Muscle of leg (tissue), 11 donors: ENCODE results near the gene CIB4. TPM values are rescaled to one million over a fixed set of nuclear protein-coding genes. Genes with fewer than 3 reads are reported as not detected.

ENCODE experiments used
- DNase-seq: peaks from one replicate; pipeline ENCODE4 v3.0.0; 2013
- H3K27ac ChIP-seq: one replicate; pipeline ENCODE4 v1.5.1; 2013; ENCODE audit warnings: mild to moderate bottlenecking, low read length, control low read depth
- H3K27me3 ChIP-seq: one replicate; pipeline ENCODE4 v1.6.1; 2013; ENCODE audit warnings: low read length; ENCODE audit not compliant: control insufficient read depth, insufficient read depth
- H3K36me3 ChIP-seq: one replicate; pipeline ENCODE4 v1.6.1; 2013; ENCODE audit warnings: low read length; ENCODE audit not compliant: control insufficient read depth, insufficient read depth
- H3K4me1 ChIP-seq: one replicate; pipeline ENCODE4 v1.6.1; 2013; ENCODE audit warnings: low read length; ENCODE audit not compliant: control insufficient read depth, insufficient read depth
- H3K4me3 ChIP-seq: one replicate; pipeline ENCODE4 v1.5.1; 2013; ENCODE audit warnings: low read length, control low read depth
- H3K9me3 ChIP-seq: replicated peaks from 2 replicates; pipeline ENCODE4 v1.6.1; 2013; ENCODE audit warnings: low read depth, low read length; ENCODE audit not compliant: control insufficient read depth
- WGBS: methylation state at CpG from one replicate; pipeline ENCODE4 v1.1.5; 2013; ENCODE audit warnings: missing lambda C conversion rate; ENCODE audit not compliant: insufficient coverage; 5-methylcytosine and 5-hydroxymethylcytosine counted together
- polyA plus RNA-seq, 8 donors: library from polyadenylated mRNA; unstranded; fragments of 120-200 nt; gene quantifications; one replicate each; pipeline versions ENCODE4 v1.2.1 to v1.2.3, GENCODE V29; 2013; ENCODE audit warnings: inconsistent platforms in 1 of 8, low replicate concordance in 1 of 8; ENCODE audit not compliant: insufficient read length in 8 of 8, insufficient read depth in 1 of 8
- total RNA-seq: library from RNA; stranded (reverse); fragments of 120-200 nt; gene quantifications from one replicate; pipeline ENCODE4 v1.2.4, GENCODE V29; 2013

CIB4 gene
- total and polyA plus RNA-seq, 9 donors: not detected

- Histone ChIP-seq H3K27me3 (peaks cover 30% of the 10 kb centered on the region), H3K9me3 (no peaks in the 10 kb centered on the region), H3K36me3 (no peaks in the 10 kb centered on the region), H3K27ac (no peak overlapping the region), H3K4me1 (no peaks in the 10 kb centered on the region), H3K4me3 (no peak overlapping the region)
- no peak for DNase-seq
- WGBS: 85% methylated on average over 8 of the region's 12 CpGs
Observed at GRCh38 chr2:26591619-26592505, 49.3 kb downstream of the CIB4 start.

GRCh38 chr2:26590980-26591618 lies 50.1 kb downstream of the CIB4 start:
- Histone ChIP-seq H3K27ac (no peak overlapping the region), H3K4me1 (no peaks in the 10 kb centered on the region), H3K36me3 (no peaks in the 10 kb centered on the region), H3K27me3 (peaks cover 31% of the 10 kb centered on the region), H3K4me3 (no peak overlapping the region), H3K9me3 (no peaks in the 10 kb centered on the region)
- 74% methylated on average over 4 of the region's 11 CpGs for WGBS
- DNase-seq: no peak

- Histone ChIP-seq H3K27me3 (peaks cover 37% of the 10 kb centered on the region), H3K4me1 (no peaks in the 10 kb centered on the region), H3K36me3 (no peaks in the 10 kb centered on the region), H3K4me3 (no peak overlapping the region), H3K27ac (no peak overlapping the region), H3K9me3 (no peaks in the 10 kb centered on the region)
- WGBS: 51% methylated on average over 6 of the region's 6 CpGs
- no peak for DNase-seq
Observed at GRCh38 chr2:26590508-26590907, 50.7 kb downstream of the CIB4 start.

- no peaks in the 10 kb centered on the region for H3K36me3 ChIP-seq
- H3K27me3 ChIP-seq: peaks cover 44% of the 10 kb centered on the region
- H3K9me3 ChIP-seq: no peaks in the 10 kb centered on the region
- WGBS: 87% methylated on average over 2 of the region's 6 CpGs
- no peak for DNase-seq
- H3K4me1 ChIP-seq: no peaks in the 10 kb centered on the region
- H3K4me3 ChIP-seq: no peak overlapping the region
- H3K27ac ChIP-seq: no peak overlapping the region
Observed at GRCh38 chr2:26588576-26588975, 52.6 kb downstream of the CIB4 start.

- Histone ChIP-seq H3K4me1 (no peaks in the 10 kb centered on the region), H3K27me3 (peaks cover 49% of the 10 kb centered on the region), H3K36me3 (no peaks in the 10 kb centered on the region), H3K9me3 (no peaks in the 10 kb centered on the region), H3K4me3 (no peak overlapping the region), H3K27ac (no peak overlapping the region)
- DNase-seq: no peak
- WGBS: 50% methylated on average over 4 of the region's 5 CpGs
Observed at GRCh38 chr2:26587994-26588393, 53.2 kb downstream of the CIB4 start.

GRCh38 chr2:26585966-26586365 lies 55.2 kb downstream of the CIB4 start:
- Histone ChIP-seq H3K27ac (no peak overlapping the region), H3K36me3 (no peaks in the 10 kb centered on the region), H3K27me3 (peaks cover 47% of the 10 kb centered on the region), H3K9me3 (no peaks in the 10 kb centered on the region), H3K4me1 (no peaks in the 10 kb centered on the region), H3K4me3 (no peak overlapping the region)
- WGBS: 51% methylated on average over 10 of the region's 10 CpGs
- no peak for DNase-seq

GRCh38 chr2:26585100-26585499 lies 56.1 kb downstream of the CIB4 start:
- DNase-seq: no peak
- Histone ChIP-seq H3K27ac (no peak overlapping the region), H3K4me1 (no peaks in the 10 kb centered on the region), H3K9me3 (no peaks in the 10 kb centered on the region), H3K27me3 (peaks cover 42% of the 10 kb centered on the region), H3K36me3 (no peaks in the 10 kb centered on the region), H3K4me3 (no peak overlapping the region)
- 85% methylated on average over 6 of the region's 8 CpGs for WGBS

GRCh38 chr2:26584656-26585055 lies 56.5 kb downstream of the CIB4 start:
- DNase-seq: no peak
- Histone ChIP-seq H3K27ac (no peak overlapping the region), H3K4me3 (no peak overlapping the region), H3K36me3 (no peaks in the 10 kb centered on the region), H3K9me3 (no peaks in the 10 kb centered on the region), H3K27me3 (peaks cover 42% of the 10 kb centered on the region), H3K4me1 (no peaks in the 10 kb centered on the region)
- 63% methylated on average over 10 of the region's 11 CpGs for WGBS

- Histone ChIP-seq H3K4me3 (no peak overlapping the region), H3K27ac (no peak overlapping the region), H3K9me3 (no peaks in the 10 kb centered on the region), H3K36me3 (no peaks in the 10 kb centered on the region), H3K27me3 (peaks cover 42% of the 10 kb centered on the region), H3K4me1 (no peaks in the 10 kb centered on the region)
- no peak for DNase-seq
- WGBS: 62% methylated on average over 1 of the region's 4 CpGs
Observed at GRCh38 chr2:26584191-26584590, 57.0 kb downstream of the CIB4 start.

GRCh38 chr2:26583381-26583911 lies 57.7 kb downstream of the CIB4 start:
- Histone ChIP-seq H3K4me1 (no peaks in the 10 kb centered on the region), H3K27me3 (peaks cover 42% of the 10 kb centered on the region), H3K9me3 (no peaks in the 10 kb centered on the region), H3K36me3 (no peaks in the 10 kb centered on the region), H3K4me3 (no peak overlapping the region), H3K27ac (no peak overlapping the region)
- WGBS: 66% methylated on average over 7 of the region's 8 CpGs
- no peak for DNase-seq
